Neural cell (in vitro differentiated cells): ENCODE data around the gene REPS1. TPM values are rescaled to one million over a fixed set of nuclear protein-coding genes. Genes with fewer than 3 reads are reported as not detected.

Source experiments
- H2AFZ ChIP-seq: fragments of 200-600, 300-800 bp; sonication (generic), shearing (Covaris generic); 2 replicates; pipeline ENCODE4 v1.6.0; 2014; ENCODE audit warnings: low read depth, mild to moderate bottlenecking, antibody characterized with exemption, low read length, moderate library complexity
- H3F3A ChIP-seq: fragments of 200-600 bp; shearing (Covaris generic); 2 replicates; pipeline ENCODE4 v1.6.1; 2016; ENCODE audit warnings: mild to moderate bottlenecking, moderate library complexity, mixed read lengths, antibody characterized with exemption, low read length; ENCODE audit not compliant: insufficient read depth, poor library complexity, severe bottlenecking
- H3K27ac ChIP-seq: fragments of 200-600, 300-800 bp; sonication (generic), shearing (Covaris generic); 2 replicates; pipeline ENCODE4 v1.5.1; 2014; ENCODE audit warnings: mild to moderate bottlenecking, low read length, moderate library complexity
- H3K27me3 ChIP-seq: fragments of 300-800, 200-600 bp; sonication (generic), shearing (Covaris generic); 2 replicates; pipeline ENCODE4 v1.6.0; 2014; ENCODE audit warnings: mild to moderate bottlenecking, low read depth, low read length, moderate library complexity; ENCODE audit not compliant: insufficient read depth
- H3K36me3 ChIP-seq: fragments of 300-800, 200-600 bp; sonication (generic), shearing (Covaris generic); 2 replicates; pipeline ENCODE4 v1.5.1; 2014; ENCODE audit warnings: mild to moderate bottlenecking, antibody characterized with exemption, low read length, moderate library complexity; ENCODE audit not compliant: insufficient read depth
- H3K4me2 ChIP-seq: fragments of 300-800, 200-600 bp; sonication (generic), shearing (Covaris generic); 2 replicates; pipeline ENCODE4 v1.6.0; 2014; ENCODE audit warnings: mild to moderate bottlenecking, low read length
- H3K4me3 ChIP-seq: fragments of 300-800, 200-600 bp; sonication (generic), shearing (Covaris generic); 2 replicates; pipeline ENCODE4 v1.5.1; 2014; ENCODE audit warnings: mild to moderate bottlenecking, low read length, moderate library complexity
- H3K79me2 ChIP-seq: fragments of 200-600 bp; shearing (Covaris generic); replicated peaks from 2 replicates; pipeline ENCODE4 v1.6.0; 2014; ENCODE audit warnings: mild to moderate bottlenecking, low read length, moderate library complexity; ENCODE audit not compliant: insufficient read depth
- H3K9ac ChIP-seq: fragments of 300-800, 200-600 bp; sonication (generic), shearing (Covaris generic); 2 replicates; pipeline ENCODE4 v1.6.1; 2016; ENCODE audit warnings: mild to moderate bottlenecking, low read length, mixed read lengths
- H3K9me2 ChIP-seq: fragments of 200-600 bp; shearing (Covaris generic); 2 replicates; pipeline ENCODE4 v1.6.1; 2016; ENCODE audit warnings: mild to moderate bottlenecking, low read length, mixed read lengths; ENCODE audit not compliant: insufficient read depth
- H3K9me3 ChIP-seq: fragments of 200-600, 300-800 bp; sonication (generic), shearing (Covaris generic); 2 replicates; pipeline ENCODE4 v1.6.1; 2016; ENCODE audit warnings: mild to moderate bottlenecking, mixed run types, low read length, moderate library complexity, mixed read lengths
- H4K20me1 ChIP-seq: fragments of 200-600 bp; shearing (Covaris generic); 2 replicates; pipeline ENCODE4 v1.6.1; 2016; ENCODE audit warnings: mild to moderate bottlenecking, mixed run types; ENCODE audit not compliant: insufficient read depth
- CTCF ChIP-seq: fragments of 450-650 bp; IDR thresholded peaks from 2 replicates; pipeline ENCODE4 v1.5.1; 2014; ENCODE audit warnings: antibody characterized with exemption, mild to moderate bottlenecking, moderate library complexity; ENCODE audit not compliant: poor library complexity, severe bottlenecking
- EP300 ChIP-seq: fragments of 450-650 bp; conservative IDR thresholded peaks from 2 replicates; pipeline ENCODE4 v1.6.1; 2014; ENCODE audit warnings: antibody characterized with exemption, mild to moderate bottlenecking, moderate library complexity; ENCODE audit not compliant: poor library complexity, severe bottlenecking
- EZH2 ChIP-seq: fragments of 200-600, 300-800 bp; shearing (Covaris generic), sonication (generic); IDR thresholded peaks from 2 replicates; pipeline ENCODE4 v1.6.1; 2014; ENCODE audit warnings: antibody characterized with exemption, low read length, borderline replicate concordance, mild to moderate bottlenecking; ENCODE audit not compliant: insufficient read depth, poor library complexity, severe bottlenecking
- MXI1 ChIP-seq: fragments of 450-650 bp; conservative IDR thresholded peaks from 2 replicates; pipeline ENCODE4 v1.6.1; 2014; ENCODE audit warnings: antibody characterized with exemption, mild to moderate bottlenecking; ENCODE audit not compliant: poor library complexity, severe bottlenecking
- POLR2AphosphoS5 ChIP-seq: IDR thresholded peaks from 2 replicates; pipeline ENCODE4 v1.6.1; 2012
- RAD21 ChIP-seq: fragments of 450-650 bp; conservative IDR thresholded peaks from 2 replicates; pipeline ENCODE4 v1.6.1; 2014; ENCODE audit warnings: antibody characterized with exemption, mild to moderate bottlenecking, moderate library complexity
- REST ChIP-seq: IDR thresholded peaks from 2 replicates; pipeline ENCODE4 v1.6.1; 2012; ENCODE audit warnings: borderline replicate concordance
- SMC3 ChIP-seq: fragments of 450-650 bp; conservative IDR thresholded peaks from 2 replicates; pipeline ENCODE4 v1.6.1; 2014; ENCODE audit warnings: antibody characterized with exemption, mild to moderate bottlenecking, moderate library complexity; ENCODE audit not compliant: poor library complexity
- TAF1 ChIP-seq: IDR thresholded peaks from 2 replicates; pipeline ENCODE4 v1.6.1; 2012; ENCODE audit warnings: low read depth
- polyA plus RNA-seq: library from polyadenylated mRNA; depleted of rRNA; stranded (reverse); fragments of >200 nt; gene quantifications from 2 replicates; pipeline ENCODE4 v1.2.3, GENCODE V29; 2014

Gene REPS1
- polyA plus RNA-seq, 1 donor from 2014 or later = 64.9 TPM

- no peaks in the 10 kb centered on the region for H3K36me3 ChIP-seq
- H3K9me2 ChIP-seq = no peaks in the 10 kb centered on the region
- H3K9me3 ChIP-seq = no peaks in the 10 kb centered on the region
- H3K27me3 ChIP-seq = no peaks in the 10 kb centered on the region
- H2AFZ ChIP-seq = no peak overlapping the region
- H3K27ac ChIP-seq = peak overlapping the region; percentile 4
- no peaks in the 10 kb centered on the region for H3K79me2 ChIP-seq
- H3K9ac ChIP-seq = no peak overlapping the region
- no peak overlapping the region for H3K4me2 ChIP-seq
- no peak for TF ChIP-seq SMC3
- TF ChIP-seq CTCF = no peak
- peak; percentile 26 for TF ChIP-seq EP300
- no peak for TF ChIP-seq RAD21
- TF ChIP-seq TAF1 = no peak
- peak; percentile 22 for TF ChIP-seq REST
- no peak for TF ChIP-seq EZH2
- TF ChIP-seq POLR2AphosphoS5 = no peak
- no peaks in the 10 kb centered on the region for H4K20me1 ChIP-seq
- H3F3A ChIP-seq = no peaks in the 10 kb centered on the region
- H3K4me3 ChIP-seq = no peak overlapping the region
Measured at GRCh38 chr6:138864343-138864890, 123.6 kb downstream of the REPS1 start.

- Histone ChIP-seq H3K79me2 (no peaks in the 10 kb centered on the region), H3K9ac (no peak overlapping the region), H2AFZ (no peak overlapping the region), H3K4me3 (no peak overlapping the region), H3F3A (no peaks in the 10 kb centered on the region), H3K9me3 (no peaks in the 10 kb centered on the region), H3K27ac (no peak overlapping the region), H3K9me2 (no peaks in the 10 kb centered on the region), H3K36me3 (no peaks in the 10 kb centered on the region), H3K27me3 (no peaks in the 10 kb centered on the region), H4K20me1 (no peaks in the 10 kb centered on the region), H3K4me2 (no peak overlapping the region)
- TF ChIP-seq TAF1 = no peak
- no peak for TF ChIP-seq POLR2AphosphoS5
- TF ChIP-seq REST = no peak
- TF ChIP-seq EP300 = no peak
- no peak for TF ChIP-seq MXI1
- TF ChIP-seq CTCF = no peak
- TF ChIP-seq SMC3 = no peak
- TF ChIP-seq EZH2 = no peak
- TF ChIP-seq RAD21 = no peak
Measured at GRCh38 chr6:138863321-138863720, 124.7 kb downstream of the REPS1 start.
